ENCODE data around the gene HTR1B.

- TF ChIP-seq CTCF (IDR thresholded peaks at IDR 0.05) (no peak), POLR2A (IDR thresholded peaks at IDR 0.05) (no peak)
Measured at GRCh38 chr6:77454386-77454785, 8.9 kb downstream of the HTR1B start.
